Natural killer cell treated with Interleukin-12 subunit alpha and Interleukin-12 subunit beta and Interleukin-15 and Interleukin-18, amount 100 ng/mL, for 72 hours (primary cell): Measurements from ENCODE around the gene TESK1. TPM values are rescaled to one million over a fixed set of nuclear protein-coding genes. Genes with fewer than 3 reads are reported as not detected.

Experiments used
- ATAC-seq, 2 donors: fragments of 150-1000 bp; cut with Tn5 transposase in 1 of 2; sonication (Bioruptor Pico), chemical (Tn5 transposase) in 1 of 2; 2 replicates each; pipeline ENCODE4 v1.10.0; 2021
- DNase-seq: peaks from one replicate; pipeline ENCODE4 v3.0.0; 2022; ENCODE audit warnings: low spot score
- H3K27ac Mint-ChIP-seq, 2 donors: 1 replicate in 1 of 2; 2 replicates in 1 of 2; pipeline ENCODE4 v1.8.0; 2022; ENCODE audit warnings: mixed read lengths in 2 of 2, mild to moderate bottlenecking in 1 of 2, moderate library complexity in 1 of 2
- H3K27me3 Mint-ChIP-seq, 2 donors: 1 replicate in 1 of 2; 2 replicates in 1 of 2; pipeline ENCODE4 v1.8.0; 2022; ENCODE audit warnings: mixed read lengths in 2 of 2
- H3K36me3 Mint-ChIP-seq: one replicate; pipeline ENCODE4 v1.8.0; 2022; ENCODE audit warnings: mixed read lengths
- H3K4me1 Mint-ChIP-seq, 2 donors: 1 replicate in 1 of 2; 2 replicates in 1 of 2; pipeline ENCODE4 v1.8.0; 2022; ENCODE audit warnings: low read depth in 2 of 2, mixed read lengths in 2 of 2, mild to moderate bottlenecking in 1 of 2
- H3K4me3 Mint-ChIP-seq: one replicate; pipeline ENCODE4 v1.8.0; 2022; ENCODE audit warnings: mixed read lengths
- H3K9me3 Mint-ChIP-seq: 2 replicates; pipeline ENCODE4 v1.8.0; 2022; ENCODE audit warnings: mixed read lengths
- total RNA-seq, 2 donors: library from RNA; stranded (reverse); gene quantifications; one replicate each; pipeline ENCODE4 v1.2.3, GENCODE V29; 2022

Gene TESK1
- total RNA-seq, 2 donors from 2014 or later = 41.4 to 43.3 TPM

- H3K27ac Mint-ChIP-seq = no peak overlapping the region
- peaks cover 30 to 35% of the 10 kb centered on the region in 2 donors for H3K4me1 Mint-ChIP-seq
- H3K36me3 Mint-ChIP-seq = no peaks in the 10 kb centered on the region
- DNase-seq = no peak
- H3K9me3 Mint-ChIP-seq = no peaks in the 10 kb centered on the region
- no peaks in the 10 kb centered on the region for H3K27me3 Mint-ChIP-seq
- no peak for ATAC-seq
- no peak overlapping the region for H3K4me3 Mint-ChIP-seq
These were observed 7.8 kb downstream of the TESK1 start for GRCh38 chr9:35612843-35613242.

- Mint-ChIP-seq H3K27ac (peak overlapping the region; percentile 92 to 97), H3K4me3 (peak overlapping the region; percentile 90), H3K9me3 (no peaks in the 10 kb centered on the region), H3K4me1 (peaks cover 51 to 52% of the 10 kb centered on the region in 2 donors), H3K27me3 (no peaks in the 10 kb centered on the region), H3K36me3 (no peaks in the 10 kb centered on the region)
- ATAC-seq (no peak), DNase-seq (no peak)
These were observed 11.1 kb downstream of the TESK1 start for GRCh38 chr9:35615981-35616680.

- peaks cover 44 to 46% of the 10 kb centered on the region in 2 donors for H3K4me1 Mint-ChIP-seq
These were observed 11.8 kb downstream of the TESK1 start for GRCh38 chr9:35616681-35617459.

GRCh38 chr9:35617548-35617947 is 12.5 kb downstream of the TESK1 start:
- peak overlapping the region; percentile 90 for H3K4me3 Mint-ChIP-seq
- H3K9me3 Mint-ChIP-seq = no peaks in the 10 kb centered on the region
- DNase-seq = no peak
- no peaks in the 10 kb centered on the region for H3K27me3 Mint-ChIP-seq
- H3K4me1 Mint-ChIP-seq = peaks cover 44 to 46% of the 10 kb centered on the region in 2 donors
- peak overlapping the region; percentile 92 to 97 for H3K27ac Mint-ChIP-seq
- H3K36me3 Mint-ChIP-seq = no peaks in the 10 kb centered on the region
- ATAC-seq = no peak

More at GRCh38 chr9:35616681-35617459, 11.8 kb downstream of the TESK1 start:
- Mint-ChIP-seq H3K4me3 (peak overlapping the region; percentile 90), H3K27me3 (no peaks in the 10 kb centered on the region), H3K9me3 (no peaks in the 10 kb centered on the region), H3K27ac (peak overlapping the region; percentile 92 to 97), H3K36me3 (no peaks in the 10 kb centered on the region)
- DNase-seq (peak; percentile 91), ATAC-seq (peak; percentile 85 to 90)

- no peaks in the 10 kb centered on the region for H3K27me3 Mint-ChIP-seq
- peaks cover 44 to 46% of the 10 kb centered on the region in 2 donors for H3K4me1 Mint-ChIP-seq
- H3K27ac Mint-ChIP-seq = peak within 1 kb of the TSS; percentile 92 to 97
- ATAC-seq = no peak
- DNase-seq = no peak
- no peaks in the 10 kb centered on the region for H3K36me3 Mint-ChIP-seq
- H3K4me3 Mint-ChIP-seq = peak within 1 kb of the TSS; percentile 90
- H3K9me3 Mint-ChIP-seq = no peaks in the 10 kb centered on the region
These were observed 13.3 kb downstream of the TESK1 start, which contains the start of gene CD72 for GRCh38 chr9:35618325-35618727. Gene CD72 (minus strand): TSS chr9:35618413. CDS start chr9:35618303, 110 bp downstream.

GRCh38 chr9:35618854-35619799 is 14.1 kb downstream of the TESK1 start:
- Mint-ChIP-seq H3K36me3 (no peaks in the 10 kb centered on the region), H3K4me3 (peak overlapping the region; percentile 90), H3K4me1 (peaks cover 44 to 46% of the 10 kb centered on the region in 2 donors), H3K9me3 (no peaks in the 10 kb centered on the region), H3K27me3 (no peaks in the 10 kb centered on the region), H3K27ac (peak overlapping the region; percentile 92 to 97)
- peak; percentile 71 to 79 for ATAC-seq
- DNase-seq = peak; percentile 78

GRCh38 chr9:35619800-35620158 is 14.7 kb downstream of the TESK1 start:
- DNase-seq (no peak), ATAC-seq (peak in 1 of 2 donors; percentile 3)
- peaks cover 44 to 45% of the 10 kb centered on the region in 2 donors for H3K4me1 Mint-ChIP-seq
- H3K36me3 Mint-ChIP-seq = no peaks in the 10 kb centered on the region
- H3K27ac Mint-ChIP-seq = peak overlapping the region; percentile 92 to 97
- no peaks in the 10 kb centered on the region for H3K9me3 Mint-ChIP-seq
- H3K27me3 Mint-ChIP-seq = no peaks in the 10 kb centered on the region
- H3K4me3 Mint-ChIP-seq = peak overlapping the region; percentile 90

- DNase-seq (no peak), ATAC-seq (no peak)
- Mint-ChIP-seq H3K36me3 (no peaks in the 10 kb centered on the region), H3K4me1 (peaks cover 3 to 4% of the 10 kb centered on the region in 2 donors), H3K27me3 (no peaks in the 10 kb centered on the region), H3K27ac (no peak overlapping the region), H3K9me3 (no peaks in the 10 kb centered on the region), H3K4me3 (no peak overlapping the region)
These were observed 22.5 kb downstream of the TESK1 start for GRCh38 chr9:35627575-35627974.

GRCh38 chr9:35628389-35628991 is 23.4 kb downstream of the TESK1 start:
- ATAC-seq (no peak), DNase-seq (peak; percentile 20)
- Mint-ChIP-seq H3K27me3 (no peaks in the 10 kb centered on the region), H3K4me1 (peaks cover 3 to 4% of the 10 kb centered on the region in 2 donors), H3K9me3 (no peaks in the 10 kb centered on the region), H3K27ac (no peak overlapping the region), H3K4me3 (no peak overlapping the region), H3K36me3 (no peaks in the 10 kb centered on the region)

- no peak overlapping the region for H3K27ac Mint-ChIP-seq
- ATAC-seq (no peak), DNase-seq (peak; percentile 25)
- no peaks in the 10 kb centered on the region for H3K27me3 Mint-ChIP-seq
- no peaks in the 10 kb centered on the region for H3K9me3 Mint-ChIP-seq
- H3K4me3 Mint-ChIP-seq = no peak overlapping the region
- no peaks in the 10 kb centered on the region for H3K36me3 Mint-ChIP-seq
- H3K4me1 Mint-ChIP-seq = peaks cover 5% of the 10 kb centered on the region in 2 donors
These were observed 24.5 kb downstream of the TESK1 start for GRCh38 chr9:35629597-35629996.

GRCh38 chr9:35635730-35636129 is 30.7 kb downstream of the TESK1 start:
- DNase-seq (no peak), ATAC-seq (no peak)
- Mint-ChIP-seq H3K9me3 (no peaks in the 10 kb centered on the region), H3K27me3 (no peaks in the 10 kb centered on the region), H3K4me1 (peaks cover 46 to 57% of the 10 kb centered on the region in 2 donors), H3K36me3 (peaks cover 6% of the 10 kb centered on the region), H3K4me3 (no peak overlapping the region), H3K27ac (peak overlapping the region; percentile 91 to 96)

- peaks cover 6% of the 10 kb centered on the region for H3K36me3 Mint-ChIP-seq
- peak overlapping the region; percentile 72 for H3K4me3 Mint-ChIP-seq
- H3K27me3 Mint-ChIP-seq = no peaks in the 10 kb centered on the region
- H3K27ac Mint-ChIP-seq = peak overlapping the region; percentile 91 to 96
- H3K4me1 Mint-ChIP-seq = peaks cover 52 to 62% of the 10 kb centered on the region in 2 donors
- DNase-seq = no peak
- no peaks in the 10 kb centered on the region for H3K9me3 Mint-ChIP-seq
- no peak for ATAC-seq
These were observed 31.2 kb downstream of the TESK1 start for GRCh38 chr9:35636135-35636876.
